NCI-H2227 treated with DMSO at 0.1 percent for 48 hours (cell line): Measurements from ENCODE around the gene WRAP73.

Source experiments
- DNase-seq: peaks from one replicate; lab custom pipeline; 2025; lab: John Stamatoyannopoulos, UW

Gene WRAP73

GRCh38 chr1:3610527-3611169 is 39.3 kb downstream of the WRAP73 start:
- no peak for DNase-seq

GRCh38 chr1:3609769-3610526 is 40.0 kb downstream of the WRAP73 start:
- no peak for DNase-seq

GRCh38 chr1:3609016-3609768 is 40.7 kb downstream of the WRAP73 start:
- no peak for DNase-seq

GRCh38 chr1:3608154-3608553 is 41.7 kb downstream of the WRAP73 start:
- no peak for DNase-seq

- DNase-seq, result no peak
These were observed 42.2 kb downstream of the WRAP73 start for GRCh38 chr1:3607703-3608065.

GRCh38 chr1:3606779-3607702 is 42.9 kb downstream of the WRAP73 start:
- no peak for DNase-seq

GRCh38 chr1:3604997-3605823 is 44.7 kb downstream of the WRAP73 start:
- no peak for DNase-seq

- DNase-seq, result no peak
These were observed 45.4 kb downstream of the WRAP73 start for GRCh38 chr1:3604468-3604974.

GRCh38 chr1:3603571-3604467 is 46.1 kb downstream of the WRAP73 start:
- no peak for DNase-seq

- no peak for DNase-seq
These were observed 46.7 kb downstream of the WRAP73 start for GRCh38 chr1:3603156-3603555.

- no peak for DNase-seq
These were observed 47.5 kb downstream of the WRAP73 start for GRCh38 chr1:3602375-3602774.

GRCh38 chr1:3601743-3602142 is 48.2 kb downstream of the WRAP73 start:
- no peak for DNase-seq

GRCh38 chr1:3600354-3600753 is 49.5 kb downstream of the WRAP73 start:
- DNase-seq, result no peak

GRCh38 chr1:3599816-3600215 is 50.1 kb downstream of the WRAP73 start:
- DNase-seq, result no peak

GRCh38 chr1:3599286-3599811 is 50.6 kb downstream of the WRAP73 start:
- no peak for DNase-seq

GRCh38 chr1:3598522-3599285 is 51.2 kb downstream of the WRAP73 start:
- no peak for DNase-seq

GRCh38 chr1:3598051-3598491 is 51.8 kb downstream of the WRAP73 start:
- DNase-seq, result no peak

GRCh38 chr1:3597599-3597964 is 52.3 kb downstream of the WRAP73 start:
- DNase-seq, result no peak
